22Rv1 (cell line): ENCODE results near the gene ONECUT2.
"Not testable (repeated sequence)": the region's sequence is repeated elsewhere in the genome, so short reads cannot be mapped to it uniquely, and the experiment has no call there.

ENCODE experiments used
- CTCF ChIP-seq: fragments of 450-650 bp; IDR thresholded peaks from 2 replicates; pipeline ENCODE4 v1.5.1; 2017; ENCODE audit warnings: mild to moderate bottlenecking
- ZFX ChIP-seq: fragments of 450-650 bp; IDR thresholded peaks from 2 replicates; pipeline ENCODE4 v1.6.1; 2017; ENCODE audit warnings: antibody characterized with exemption, borderline replicate concordance

- TF ChIP-seq CTCF, ZFX: not testable (repeated sequence)
These were observed 87.2 kb downstream of the ONECUT2 start for GRCh38 chr18:57522348-57522747.
